ENCODE data around the gene ASB9.

DNA sequence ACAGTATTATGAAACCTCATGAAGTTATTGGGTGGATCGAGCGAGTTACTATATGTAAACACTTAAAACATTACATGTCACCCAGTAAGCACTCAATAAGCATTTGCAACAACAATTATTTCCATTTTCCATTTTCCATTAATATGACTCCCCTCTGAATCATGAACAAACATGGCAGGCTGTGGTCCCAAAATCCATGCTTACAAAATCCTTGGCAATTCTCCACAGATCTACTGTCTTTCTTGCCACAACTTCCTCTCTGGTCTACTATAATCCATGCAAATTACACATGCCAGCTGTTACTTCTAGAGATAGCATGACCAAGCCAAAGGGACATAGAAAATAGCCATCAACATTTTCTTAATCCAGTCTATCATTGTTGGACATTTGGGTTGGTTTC, 23.6 kb upstream of the ASB9 start:
- TF ChIP-seq CTCF (IDR thresholded peaks at IDR 0.05) = no peak
- TF ChIP-seq POLR2AphosphoS5 (IDR thresholded peaks at IDR 0.05; ENCODE audit: low read depth, low read length) = no peak
- TF ChIP-seq REST (IDR thresholded peaks at IDR 0.05; ENCODE audit: insufficient read depth in 1 of 2, low read depth in 2 of 2, low read length in 1 of 2) = no peak
- no peak for TF ChIP-seq TCF7L2 (IDR thresholded peaks at IDR 0.05; ENCODE audit: low read depth, low read length)
